ENCODE results near the gene COPG2. TPM values are rescaled to one million over a fixed set of nuclear protein-coding genes. Genes with fewer than 3 reads are reported as not detected.

The COPG2 gene
- total and polyA plus RNA-seq, 2 of the 4 experiments (the other 2 are of a cell fraction), result 18.1 to 50.0 TPM

DNA sequence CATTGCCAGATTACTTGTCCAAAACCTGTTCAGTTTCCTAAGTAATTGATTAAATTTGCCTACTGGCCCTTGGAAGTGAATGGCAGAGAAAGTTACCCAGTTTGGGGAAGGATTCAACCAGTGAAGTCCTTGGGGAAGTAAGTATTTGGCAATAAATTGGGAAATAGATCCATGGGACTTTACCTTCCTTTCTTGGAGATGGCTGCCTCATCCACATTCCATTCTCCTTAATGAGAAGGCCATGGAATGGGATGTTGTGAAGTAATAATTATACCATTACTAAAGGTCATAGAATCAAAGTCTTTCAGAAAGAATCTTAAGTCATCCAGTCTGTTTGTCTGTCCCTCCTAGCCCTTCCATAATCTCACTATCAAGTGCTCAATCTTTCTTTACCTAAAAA is 4.5 kb upstream of the COPG2 start:
- intact Hi-C loops (cut with micrococcal nuclease), result no loop called here
- H2BK15ac ChIP-seq (ENCODE audit: low read depth, low read length), result no peak overlapping the region
- CTCF ChIA-PET, result no interaction called here
- H3K56ac ChIP-seq (ENCODE audit: extremely low read depth, insufficient read depth, low read length), result no peak overlapping the region
- dilution Hi-C loops (cut with HindIII; ENCODE audit: low sequenced_read_pairs, unreplicated experiment), result no loop called here
- H2BK20ac ChIP-seq (ENCODE audit: low read depth, low read length), result no peak overlapping the region
- no peak overlapping the region for H3K4ac ChIP-seq (ENCODE audit: low read depth, low read length)
- H3K4me1 ChIP-seq (ENCODE audit: control insufficient read depth, insufficient read depth, low read length), result no peaks in the 10 kb centered on the region
- H3K79me1 ChIP-seq (ENCODE audit: low read depth in 1 of 2, low read length in 2 of 2), result peaks cover 0 to 7% of the 10 kb centered on the region in 2 experiments; a peak in 2 of 4 replicates
- H3K9me1 ChIP-seq (ENCODE audit: insufficient read depth, low read length), result no peaks in the 10 kb centered on the region
- H3K18ac ChIP-seq (ENCODE audit: low read depth, low read length), result no peak overlapping the region
- no peak overlapping the region for H4K91ac ChIP-seq (ENCODE audit: insufficient read depth, low read depth, low read length)
- H2AK9ac ChIP-seq (replicated peaks; ENCODE audit: low read depth, low read length, poor library complexity), result no peak overlapping the region
- H3K27ac ChIP-seq (ENCODE audit: insufficient read depth, low read length), result no peak overlapping the region
- no peaks in the 10 kb centered on the region for H3K36me3 ChIP-seq (ENCODE audit: control insufficient read depth, insufficient read depth, low read length)
- no peak overlapping the region for H3K9ac ChIP-seq (ENCODE audit: low read depth, low read length)
- no peak overlapping the region for H2AK5ac ChIP-seq (ENCODE audit: low read depth, low read length)
- H3K4me2 ChIP-seq (ENCODE audit: low read depth, low read length), result no peak overlapping the region
- no peak overlapping the region for H2BK5ac ChIP-seq (ENCODE audit: low read depth, low read length, poor library complexity, severe bottlenecking)
- H3K14ac ChIP-seq (replicated peaks; ENCODE audit: low read depth, low read length), result no peak overlapping the region
- H3K27me3 ChIP-seq (ENCODE audit: control insufficient read depth, insufficient read depth, low read length), result no peaks in the 10 kb centered on the region
- no TSS peak for BruUV-seq (replicated peaks)
- POLR2A ChIA-PET (ENCODE audit: unreplicated experiment), result no interaction called here
- ATAC-seq (ENCODE audit: low read depth), result no peak
- no peaks in the 10 kb centered on the region for H3K9me3 ChIP-seq (ENCODE audit: control insufficient read depth, insufficient read depth, low read length)
- DNase-seq, result no peak
- H3K23ac ChIP-seq (ENCODE audit: low read depth, low read length), result no peak overlapping the region
- H4K8ac ChIP-seq (ENCODE audit: low read depth in 2 of 2, low read length in 2 of 2), result no peak overlapping the region
- H4K5ac ChIP-seq (ENCODE audit: low read depth, low read length), result no peak overlapping the region
- H2BK120ac ChIP-seq (ENCODE audit: low read depth, low read length), result no peak overlapping the region
- no peak overlapping the region for H3K4me3 ChIP-seq (ENCODE audit: insufficient read depth, low read depth, low read length)
- H4K20me1 ChIP-seq (ENCODE audit: insufficient read depth, low read length), result no peaks in the 10 kb centered on the region
- TF ChIP-seq RFX5 (IDR thresholded peaks at IDR 0.05; ENCODE audit: low read depth, low read length), result no peak
- no peak for TF ChIP-seq MXI1 (IDR thresholded peaks at IDR 0.05; ENCODE audit: borderline replicate concordance, low read depth, low read length)
- TF ChIP-seq NFE2L2 (IDR thresholded peaks at IDR 0.05; ENCODE audit: low read depth, low read length), result no peak
- TF ChIP-seq, protein P1, sequence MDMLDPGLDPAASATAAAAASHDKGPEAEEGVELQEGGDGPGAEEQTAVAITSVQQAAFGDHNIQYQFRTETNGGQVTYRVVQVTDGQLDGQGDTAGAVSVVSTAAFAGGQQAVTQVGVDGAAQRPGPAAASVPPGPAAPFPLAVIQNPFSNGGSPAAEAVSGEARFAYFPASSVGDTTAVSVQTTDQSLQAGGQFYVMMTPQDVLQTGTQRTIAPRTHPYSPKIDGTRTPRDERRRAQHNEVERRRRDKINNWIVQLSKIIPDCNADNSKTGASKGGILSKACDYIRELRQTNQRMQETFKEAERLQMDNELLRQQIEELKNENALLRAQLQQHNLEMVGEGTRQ (IDR thresholded peaks at IDR 0.05; ENCODE audit: low read depth, low read length), result no peak
- no peak for TF ChIP-seq CEBPB (IDR thresholded peaks at IDR 0.05; ENCODE audit: low read depth, low read length)
- in situ Hi-C loops (cut with MboI; ENCODE audit: low sequenced_read_pairs), result no loop called here
- H2AFZ ChIP-seq (replicated peaks; ENCODE audit: low read length, poor library complexity), result no peak overlapping the region
